Measurements from ENCODE around the gene DNAH1. TPM values are rescaled to one million over a fixed set of nuclear protein-coding genes. Genes with fewer than 3 reads are reported as not detected.

The DNAH1 gene
- total RNA-seq, 2 donors from 2014 or later = 7.0 to 9.1 TPM

DNA sequence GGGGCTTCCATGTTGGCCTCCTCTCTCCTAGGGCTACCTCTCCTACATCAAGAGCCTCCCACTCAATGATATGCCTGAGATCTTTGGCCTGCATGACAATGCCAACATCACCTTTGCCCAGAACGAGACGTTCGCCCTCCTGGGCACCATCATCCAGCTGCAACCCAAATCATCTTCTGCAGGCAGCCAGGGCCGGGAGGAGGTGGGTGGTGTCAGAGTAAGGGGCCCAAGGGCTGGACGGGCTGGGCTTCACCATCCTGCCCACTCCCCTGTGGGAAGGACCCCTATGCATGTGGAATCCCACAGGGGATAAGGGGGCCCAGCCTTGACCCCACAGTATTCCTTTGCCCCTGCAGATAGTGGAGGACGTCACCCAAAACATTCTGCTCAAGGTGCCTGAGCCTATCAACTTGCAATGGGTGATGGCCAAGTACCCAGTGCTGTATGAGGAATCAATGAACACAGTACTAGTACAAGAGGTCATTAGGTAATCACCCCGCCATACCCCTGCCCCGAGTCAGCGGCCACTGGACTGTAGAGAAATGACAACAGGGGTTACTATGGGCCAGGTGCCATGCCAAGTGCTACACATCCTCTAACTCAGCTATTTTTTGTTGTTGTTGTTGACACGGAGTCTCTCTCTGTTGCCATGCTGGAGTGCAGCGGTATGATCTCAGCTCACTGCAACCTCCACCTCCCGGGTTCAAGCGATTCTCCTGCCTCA, 81.7 kb downstream of the DNAH1 start:
- Histone ChIP-seq H3K36me3 (peaks cover 3% of the 10 kb centered on the region), H3K27me3 (no peaks in the 10 kb centered on the region), H3K4me3 (no peak overlapping the region), H3K9ac (ENCODE audit: low read depth in 2 of 2, low read length in 2 of 2) (no peak overlapping the region), H3K27ac (no peak overlapping the region), H3K9me3 (no peaks in the 10 kb centered on the region), H3K4me1 (peaks cover 3% of the 10 kb centered on the region)
- intact Hi-C loops (cut with DNase I) = no loop called here
- no peak for DNase-seq
- TF ChIP-seq, protein P1, sequence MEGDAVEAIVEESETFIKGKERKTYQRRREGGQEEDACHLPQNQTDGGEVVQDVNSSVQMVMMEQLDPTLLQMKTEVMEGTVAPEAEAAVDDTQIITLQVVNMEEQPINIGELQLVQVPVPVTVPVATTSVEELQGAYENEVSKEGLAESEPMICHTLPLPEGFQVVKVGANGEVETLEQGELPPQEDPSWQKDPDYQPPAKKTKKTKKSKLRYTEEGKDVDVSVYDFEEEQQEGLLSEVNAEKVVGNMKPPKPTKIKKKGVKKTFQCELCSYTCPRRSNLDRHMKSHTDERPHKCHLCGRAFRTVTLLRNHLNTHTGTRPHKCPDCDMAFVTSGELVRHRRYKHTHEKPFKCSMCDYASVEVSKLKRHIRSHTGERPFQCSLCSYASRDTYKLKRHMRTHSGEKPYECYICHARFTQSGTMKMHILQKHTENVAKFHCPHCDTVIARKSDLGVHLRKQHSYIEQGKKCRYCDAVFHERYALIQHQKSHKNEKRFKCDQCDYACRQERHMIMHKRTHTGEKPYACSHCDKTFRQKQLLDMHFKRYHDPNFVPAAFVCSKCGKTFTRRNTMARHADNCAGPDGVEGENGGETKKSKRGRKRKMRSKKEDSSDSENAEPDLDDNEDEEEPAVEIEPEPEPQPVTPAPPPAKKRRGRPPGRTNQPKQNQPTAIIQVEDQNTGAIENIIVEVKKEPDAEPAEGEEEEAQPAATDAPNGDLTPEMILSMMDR (IDR thresholded peaks at IDR 0.05) = no peak

DNA sequence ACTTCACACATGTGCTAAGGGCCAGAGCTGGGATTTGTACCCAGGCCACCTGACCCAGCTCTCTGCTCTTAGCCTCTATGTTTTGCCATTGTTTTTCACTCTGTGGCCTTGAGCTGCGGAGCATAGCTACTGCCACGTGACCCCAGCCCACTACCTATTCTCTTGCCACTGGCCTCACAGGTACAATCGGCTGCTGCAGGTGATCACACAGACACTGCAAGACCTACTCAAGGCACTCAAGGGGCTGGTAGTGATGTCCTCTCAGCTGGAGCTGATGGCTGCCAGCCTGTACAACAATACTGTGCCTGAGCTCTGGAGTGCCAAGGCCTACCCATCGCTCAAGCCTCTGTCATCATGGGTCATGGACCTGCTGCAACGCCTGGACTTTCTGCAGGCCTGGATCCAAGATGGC, 82.6 kb downstream of the DNAH1 start:
- peaks cover 9% of the 10 kb centered on the region for H3K36me3 ChIP-seq
- TF ChIP-seq, protein P1 (IDR thresholded peaks at IDR 0.05) = no peak
- no peak overlapping the region for H3K27ac ChIP-seq
- DNase-seq = no peak
- H3K9ac ChIP-seq (ENCODE audit: low read depth in 2 of 2, low read length in 2 of 2) = no peak overlapping the region
- no peaks in the 10 kb centered on the region for H3K27me3 ChIP-seq
- H3K9me3 ChIP-seq = no peaks in the 10 kb centered on the region
- intact Hi-C loops (cut with DNase I) = no loop called here
- no peak overlapping the region for H3K4me3 ChIP-seq
- H3K4me1 ChIP-seq = peaks cover 3% of the 10 kb centered on the region

DNA sequence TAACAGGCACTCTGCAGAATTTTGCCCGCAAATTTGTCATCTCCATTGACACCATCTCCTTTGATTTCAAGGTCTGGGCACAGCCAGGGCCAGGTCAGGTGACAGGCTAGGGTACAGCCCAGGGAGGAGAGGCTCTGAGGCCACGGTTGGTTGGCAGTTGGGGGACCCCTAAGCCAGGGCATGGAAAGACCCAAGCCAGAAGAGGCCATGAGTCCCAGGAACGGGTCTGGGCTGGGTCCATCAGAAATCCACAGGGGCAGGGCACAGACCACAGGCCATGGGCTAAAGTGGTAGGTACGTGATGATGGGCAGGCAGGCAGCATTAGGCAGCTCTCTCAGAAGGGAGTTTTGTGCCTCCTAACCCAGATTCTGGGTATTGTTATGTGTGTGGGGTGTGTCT, 83.0 kb downstream of the DNAH1 start:
- Histone ChIP-seq H3K4me3 (no peak overlapping the region), H3K9me3 (no peaks in the 10 kb centered on the region), H3K27me3 (no peaks in the 10 kb centered on the region), H3K36me3 (peaks cover 9% of the 10 kb centered on the region), H3K27ac (no peak overlapping the region), H3K9ac (ENCODE audit: low read depth in 2 of 2, low read length in 2 of 2) (no peak overlapping the region), H3K4me1 (peaks cover 3% of the 10 kb centered on the region)
- no peak for DNase-seq
- intact Hi-C loops (cut with DNase I) = no loop called here
- TF ChIP-seq, protein P1 (IDR thresholded peaks at IDR 0.05) = no peak

DNA sequence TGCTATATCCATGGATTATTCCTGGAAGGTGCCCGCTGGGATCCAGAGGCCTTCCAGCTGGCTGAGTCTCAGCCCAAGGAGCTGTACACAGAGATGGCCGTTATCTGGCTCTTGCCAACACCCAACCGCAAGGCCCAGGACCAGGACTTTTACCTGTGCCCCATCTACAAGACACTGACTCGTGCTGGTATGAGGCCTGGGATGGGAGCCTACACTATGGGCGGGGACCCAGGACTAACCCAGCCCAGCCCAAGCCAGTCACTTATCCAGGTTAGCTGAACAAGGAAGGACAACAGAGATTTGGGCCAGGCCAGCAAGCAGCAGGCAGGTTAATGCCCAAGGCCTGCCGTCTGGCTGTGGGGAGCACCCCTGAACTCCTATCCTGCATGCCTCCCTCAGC, 83.5 kb downstream of the DNAH1 start:
- H3K27me3 ChIP-seq = no peaks in the 10 kb centered on the region
- DNase-seq = no peak
- TF ChIP-seq, protein P1 (IDR thresholded peaks at IDR 0.05) = no peak
- no peak overlapping the region for H3K9ac ChIP-seq (ENCODE audit: low read depth in 2 of 2, low read length in 2 of 2)
- H3K4me3 ChIP-seq = no peak overlapping the region
- H3K9me3 ChIP-seq = no peaks in the 10 kb centered on the region
- peaks cover 11% of the 10 kb centered on the region for H3K36me3 ChIP-seq
- intact Hi-C loops (cut with DNase I) = no loop called here
- H3K4me1 ChIP-seq = peaks cover 3% of the 10 kb centered on the region
- H3K27ac ChIP-seq = no peak overlapping the region

DNA sequence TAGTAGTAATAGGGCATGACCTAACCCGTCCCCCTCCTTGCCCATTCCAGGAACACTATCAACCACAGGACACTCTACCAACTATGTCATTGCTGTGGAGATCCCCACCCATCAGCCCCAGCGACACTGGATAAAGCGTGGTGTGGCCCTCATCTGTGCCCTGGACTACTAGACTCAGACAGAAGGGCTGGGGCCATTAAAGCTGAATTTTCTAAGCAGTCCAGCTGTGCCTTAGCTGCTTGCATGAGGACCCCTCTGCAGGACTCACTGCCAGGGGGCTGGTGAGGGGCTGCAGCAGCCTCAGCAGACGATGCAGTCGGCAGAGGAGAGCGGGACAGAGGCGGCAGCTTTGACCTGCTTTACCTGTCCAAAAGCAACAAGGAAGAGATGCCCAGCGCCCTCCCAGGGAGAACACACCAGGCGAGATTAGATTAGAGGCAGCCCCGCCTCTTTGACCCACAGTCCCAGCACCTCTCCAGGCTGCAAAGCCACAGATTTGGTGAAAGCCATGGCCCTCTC, 84.2 kb downstream of the DNAH1 start:
- intact Hi-C loops (cut with DNase I) = no loop called here
- Histone ChIP-seq H3K27ac (no peak overlapping the region), H3K4me1 (peaks cover 3% of the 10 kb centered on the region), H3K4me3 (no peak overlapping the region), H3K27me3 (no peaks in the 10 kb centered on the region), H3K36me3 (peaks cover 19% of the 10 kb centered on the region), H3K9me3 (no peaks in the 10 kb centered on the region), H3K9ac (ENCODE audit: low read depth in 2 of 2, low read length in 2 of 2) (no peak overlapping the region)
- TF ChIP-seq, protein P1 (IDR thresholded peaks at IDR 0.05) = no peak
- DNase-seq = no peak

Measured in colonic mucosa (tissue), 4 donors.